Endothelial cell of umbilical vein (primary cell): ENCODE measurements around the gene TMEM151B. TPM values are rescaled to one million over a fixed set of nuclear protein-coding genes. Genes with fewer than 3 reads are reported as not detected.

Experiments
- BruUV-seq: library from RNA; stranded (reverse); fragments of 400-500 nt; replicated peaks from 2 replicates; lab custom pipeline; 2021; lab: Mats Ljungman, UMichigan
- CTCF ChIA-PET: fragments of 300-600, 350-600 bp; sonication (Branson Sonifier 250); formaldehyde crosslinking; loops from one replicate; lab custom pipeline; 2021; ENCODE audit warnings: antibody characterized with exemption, inconsistent platforms; lab: Charles Lee
- POLR2A ChIA-PET: fragments of 300-600, 350-600 bp; sonication (Branson Sonifier 250); formaldehyde crosslinking; loops from one replicate; lab custom pipeline; 2021; ENCODE audit warnings: antibody characterized with exemption, inconsistent platforms; lab: Charles Lee
- DNase-seq: peaks from one replicate; pipeline ENCODE4 v3.0.0-alpha.2; 2011; ENCODE audit warnings: low read depth, low spot score
- FAIRE-seq: peaks from 2 replicates; lab custom pipeline; 2011; peaks lifted over from hg19 to GRCh38; lab: Jason Lieb, UNC
- H2AFZ ChIP-seq: 2 replicates; pipeline ENCODE4 v1.6.0; 2012; ENCODE audit warnings: low read depth, low read length, control low read depth, inconsistent platforms
- H3K27ac ChIP-seq: 2 replicates; pipeline ENCODE4 v1.5.1; 2011; ENCODE audit warnings: low read depth, mild to moderate bottlenecking, control low read depth, low read length, moderate library complexity; ENCODE audit not compliant: insufficient read depth
- H3K27me3 ChIP-seq, 2 experiments: 2 replicates each; pipeline versions ENCODE4 v1.6.0 to v1.6.1; 2011; ENCODE audit warnings: low read length in 2 of 2, mixed read lengths in 1 of 2; ENCODE audit not compliant: control insufficient read depth in 2 of 2, insufficient read depth in 2 of 2
- H3K36me3 ChIP-seq, 2 experiments: 2 replicates in 1 of 2; 3 replicates in 1 of 2; pipeline ENCODE4 v1.5.1; 2011; ENCODE audit warnings: low read length in 2 of 2, mild to moderate bottlenecking in 1 of 2, moderate library complexity in 1 of 2; ENCODE audit not compliant: control insufficient read depth in 2 of 2, insufficient read depth in 2 of 2; ENCODE audit errors: extremely low read depth in 1 of 2
- H3K4me1 ChIP-seq: 3 replicates; pipeline ENCODE4 v1.5.1; 2011; ENCODE audit warnings: mild to moderate bottlenecking, low read length; ENCODE audit not compliant: control insufficient read depth, insufficient read depth; ENCODE audit errors: extremely low read depth
- H3K4me2 ChIP-seq: 2 replicates; pipeline ENCODE4 v1.6.1; 2011; ENCODE audit warnings: low read length, control low read depth, mixed read lengths; ENCODE audit not compliant: insufficient read depth
- H3K4me3 ChIP-seq, 3 experiments: fragments of 200-600 bp in 1 of 3; sonication (generic), shearing (Covaris generic) in 1 of 3; replicated peaks in 1 of 3; 2 replicates each; pipeline ENCODE4 v1.5.1; 2011 to 2016; ENCODE audit warnings: control low read depth in 3 of 3, low read length in 3 of 3, mild to moderate bottlenecking in 2 of 3, inconsistent platforms in 1 of 3, low read depth in 1 of 3, moderate library complexity in 1 of 3; ENCODE audit not compliant: insufficient read depth in 1 of 3
- H3K79me2 ChIP-seq: 2 replicates; pipeline ENCODE4 v1.6.0; 2012; ENCODE audit warnings: low read length, inconsistent platforms; ENCODE audit not compliant: control insufficient read depth, insufficient read depth
- H3K9ac ChIP-seq: replicated peaks from 2 replicates; pipeline ENCODE3; 2011; ENCODE audit warnings: low read length, control low read depth; ENCODE audit not compliant: insufficient read depth; ENCODE audit errors: extremely low read depth
- H3K9me1 ChIP-seq: replicated peaks from 3 replicates; pipeline ENCODE4 v1.6.0; 2011; ENCODE audit warnings: mild to moderate bottlenecking, low read length; ENCODE audit not compliant: control insufficient read depth, insufficient read depth; ENCODE audit errors: extremely low read depth
- H3K9me3 ChIP-seq: replicated peaks from 2 replicates; pipeline ENCODE4 v1.5.1; 2012; ENCODE audit warnings: low read length, inconsistent platforms; ENCODE audit not compliant: control insufficient read depth, insufficient read depth
- H4K20me1 ChIP-seq: replicated peaks from 2 replicates; pipeline ENCODE3; 2011; ENCODE audit warnings: mild to moderate bottlenecking, low read length; ENCODE audit not compliant: control insufficient read depth, insufficient read depth; ENCODE audit errors: extremely low read depth
- MYC ChIP-seq: IDR thresholded peaks from one replicate; pipeline ENCODE4 v1.6.1; 2011; ENCODE audit warnings: mild to moderate bottlenecking, low read depth, low read length
- POLR2A ChIP-seq: IDR thresholded peaks from 2 replicates; pipeline ENCODE4 v1.6.1; 2012; ENCODE audit warnings: low read depth, mild to moderate bottlenecking, control low read depth, low read length
- dilution Hi-C: fragments of 300-500 bp; cut with MboI; formaldehyde crosslinking; loops from one replicate; pipeline ENCODE4 v1.15.0; 2019; ENCODE audit warnings: low sequenced_read_pairs; ENCODE audit not compliant: extremely low pct_ligation_motif_present
- intact Hi-C: fragments of 100-400 bp; cut with micrococcal nuclease; formaldehyde crosslinking; loops from one replicate; pipeline ENCODE4 v1.10.0; 2022
- polyA plus RNA-seq, 4 experiments: library from polyadenylated mRNA; depleted of rRNA in 3 of 4; stranded (reverse) in 3 of 4; unstranded in 1 of 4; fragments of >200 nt; gene quantifications; 2 replicates each; pipeline versions ENCODE4 v1.2.1 to v1.2.3, GENCODE V29; 2011 to 2012; ENCODE audit warnings: missing spikeins in 1 of 4
- total RNA-seq: library from RNA; stranded (reverse); gene quantifications from 2 replicates; pipeline ENCODE4 v1.2.3, GENCODE V29; 2021
- TF ChIP-seq, protein P1 (sequence below), 2 donors: IDR thresholded peaks; 1 replicate in 1 of 2; 2 replicates in 1 of 2; pipeline ENCODE4 v1.5.1; 2011; ENCODE audit warnings: low read length in 2 of 2, mild to moderate bottlenecking in 2 of 2, moderate library complexity in 2 of 2, control low read depth in 1 of 2, inconsistent platforms in 1 of 2, low read depth in 1 of 2; ENCODE audit not compliant: insufficient read depth in 1 of 2; ENCODE audit errors: extremely low read depth in 1 of 2

TMEM151B gene
- total and polyA plus RNA-seq, 2 donors (not counting 3 experiments of a cell fraction or from before 2014, with no cell fraction given): 0.03 to 0.07 TPM

DNA sequence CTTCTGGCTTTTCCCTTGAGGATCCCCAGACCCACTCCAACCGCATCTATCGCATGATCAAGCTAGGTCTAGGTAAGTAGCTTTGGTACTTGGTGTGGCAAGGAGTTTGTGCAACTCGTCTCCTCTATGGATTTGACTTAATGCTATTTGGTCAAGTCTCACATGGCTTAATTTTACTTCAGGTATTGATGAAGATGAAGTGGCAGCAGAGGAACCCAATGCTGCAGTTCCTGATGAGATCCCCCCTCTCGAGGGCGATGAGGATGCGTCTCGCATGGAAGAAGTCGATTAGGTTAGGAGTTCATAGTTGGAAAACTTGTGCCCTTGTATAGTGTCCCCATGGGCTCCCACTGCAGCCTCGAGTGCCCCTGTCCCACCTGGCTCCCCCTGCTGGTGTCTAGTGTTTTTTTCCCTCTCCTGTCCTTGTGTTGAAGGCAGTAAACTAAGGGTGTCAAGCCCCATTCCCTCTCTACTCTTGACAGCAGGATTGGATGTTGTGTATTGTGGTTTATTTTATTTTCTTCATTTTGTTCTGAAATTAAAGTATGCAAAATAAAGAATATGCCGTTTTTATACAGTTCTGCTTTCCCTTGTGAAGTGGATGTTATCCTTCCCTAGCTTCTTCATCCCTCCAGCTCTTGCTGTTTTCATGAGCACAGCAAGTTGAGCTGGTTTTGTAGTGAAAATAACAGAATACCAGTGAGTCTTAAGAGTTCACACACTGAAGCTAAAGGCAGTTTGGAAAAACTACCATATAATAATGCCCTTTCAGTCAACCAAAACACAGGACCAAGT lies 16.7 kb upstream of the TMEM151B start:
- no peak overlapping the region for H2AFZ ChIP-seq
- intact Hi-C loops: loop anchor here (1.0 kb wide), 1 partner anchor 81 kb away; no protein-coding TSS in a partner anchor
- no peaks in the 10 kb centered on the region for H3K9me3 ChIP-seq
- DNase-seq: peak; percentile 40
- H3K79me2 ChIP-seq: peaks cover 60% of the 10 kb centered on the region
- no peaks in the 10 kb centered on the region for H3K27me3 ChIP-seq
- BruUV-seq: TSS peak; percentile 11
- H3K27ac ChIP-seq: no peak overlapping the region
- H4K20me1 ChIP-seq: peaks cover 6% of the 10 kb centered on the region
- H3K4me1 ChIP-seq: peaks cover 35% of the 10 kb centered on the region
- ChIA-PET CTCF (interaction anchor here (1.6 to 1.8 kb wide), 2 partner anchors 52 to 81 kb away, joined by 4 read pairs; no protein-coding TSS in a partner anchor), POLR2A (interaction anchor here (1.2 kb wide), 1 partner anchor 19 kb away, joined by 3 read pairs; no protein-coding TSS in a partner anchor)
- dilution Hi-C loops: no loop called here
- no peak overlapping the region for H3K4me3 ChIP-seq
- TF ChIP-seq MYC: no peak
- TF ChIP-seq, protein P1, sequence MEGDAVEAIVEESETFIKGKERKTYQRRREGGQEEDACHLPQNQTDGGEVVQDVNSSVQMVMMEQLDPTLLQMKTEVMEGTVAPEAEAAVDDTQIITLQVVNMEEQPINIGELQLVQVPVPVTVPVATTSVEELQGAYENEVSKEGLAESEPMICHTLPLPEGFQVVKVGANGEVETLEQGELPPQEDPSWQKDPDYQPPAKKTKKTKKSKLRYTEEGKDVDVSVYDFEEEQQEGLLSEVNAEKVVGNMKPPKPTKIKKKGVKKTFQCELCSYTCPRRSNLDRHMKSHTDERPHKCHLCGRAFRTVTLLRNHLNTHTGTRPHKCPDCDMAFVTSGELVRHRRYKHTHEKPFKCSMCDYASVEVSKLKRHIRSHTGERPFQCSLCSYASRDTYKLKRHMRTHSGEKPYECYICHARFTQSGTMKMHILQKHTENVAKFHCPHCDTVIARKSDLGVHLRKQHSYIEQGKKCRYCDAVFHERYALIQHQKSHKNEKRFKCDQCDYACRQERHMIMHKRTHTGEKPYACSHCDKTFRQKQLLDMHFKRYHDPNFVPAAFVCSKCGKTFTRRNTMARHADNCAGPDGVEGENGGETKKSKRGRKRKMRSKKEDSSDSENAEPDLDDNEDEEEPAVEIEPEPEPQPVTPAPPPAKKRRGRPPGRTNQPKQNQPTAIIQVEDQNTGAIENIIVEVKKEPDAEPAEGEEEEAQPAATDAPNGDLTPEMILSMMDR (IDR thresholded peaks at IDR 0.05; ENCODE audit: extremely low read depth in 1 of 2, insufficient read depth in 1 of 2, low read depth in 1 of 2, low read length in 2 of 2): peak; percentile 42 to 57
- TF ChIP-seq POLR2A: peak; percentile 28
- no peak for FAIRE-seq
- H3K9ac ChIP-seq: no peak overlapping the region
- H3K4me2 ChIP-seq: no peak overlapping the region
- peaks cover 45 to 53% of the 10 kb centered on the region in 2 experiments for H3K36me3 ChIP-seq
- H3K9me1 ChIP-seq: no peaks in the 10 kb centered on the region
